Fibroblast of the aortic adventitia (primary cell): Measurements from ENCODE around the gene TBCEL. TPM values are rescaled to one million over a fixed set of nuclear protein-coding genes. Genes with fewer than 3 reads are reported as not detected.
"Not testable (repeated sequence)": the region's sequence is repeated elsewhere in the genome, so short reads cannot be mapped to it uniquely, and the experiment has no call there.

Experiments used
- DNase-seq: peaks from one replicate; pipeline ENCODE4 v3.0.0-alpha.2; 2010; ENCODE audit warnings: low read depth
- H3K4me3 ChIP-seq: 2 replicates; pipeline ENCODE4 v1.5.1; 2011; ENCODE audit warnings: low read depth, mild to moderate bottlenecking, control low read depth, low read length, moderate library complexity
- total RNA-seq: library from RNA; depleted of rRNA; stranded (reverse); fragments of >200 nt; gene quantifications from 2 replicates; pipeline ENCODE4 v1.2.3, GENCODE V29; 2012; ENCODE audit warnings: low replicate concordance
- TF ChIP-seq, protein P1 (sequence below): IDR thresholded peaks from 2 replicates; pipeline ENCODE4 v1.5.1; 2011; ENCODE audit warnings: mild to moderate bottlenecking, low read length, control low read depth, inconsistent platforms; ENCODE audit not compliant: insufficient read depth

TBCEL gene
- total RNA-seq, 1 donor, result 30.7 TPM

DNA sequence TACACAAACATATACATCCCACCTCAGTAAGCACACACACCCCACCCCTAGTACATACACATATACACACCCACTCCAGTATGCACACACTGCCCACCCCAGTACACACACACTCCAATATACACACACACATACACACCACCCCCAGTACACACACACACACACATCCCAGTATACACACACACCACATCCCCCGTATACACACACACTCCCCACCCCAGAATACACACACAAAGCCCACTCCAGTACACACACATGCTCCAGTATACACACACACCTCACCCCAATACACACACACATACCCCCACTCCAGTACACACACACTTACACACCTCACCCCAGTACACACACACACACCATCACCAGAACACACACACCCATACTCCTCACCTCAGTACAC, 84.5 kb downstream of the TBCEL start:
- H3K4me3 ChIP-seq, result no peak overlapping the region
- TF ChIP-seq, protein P1, sequence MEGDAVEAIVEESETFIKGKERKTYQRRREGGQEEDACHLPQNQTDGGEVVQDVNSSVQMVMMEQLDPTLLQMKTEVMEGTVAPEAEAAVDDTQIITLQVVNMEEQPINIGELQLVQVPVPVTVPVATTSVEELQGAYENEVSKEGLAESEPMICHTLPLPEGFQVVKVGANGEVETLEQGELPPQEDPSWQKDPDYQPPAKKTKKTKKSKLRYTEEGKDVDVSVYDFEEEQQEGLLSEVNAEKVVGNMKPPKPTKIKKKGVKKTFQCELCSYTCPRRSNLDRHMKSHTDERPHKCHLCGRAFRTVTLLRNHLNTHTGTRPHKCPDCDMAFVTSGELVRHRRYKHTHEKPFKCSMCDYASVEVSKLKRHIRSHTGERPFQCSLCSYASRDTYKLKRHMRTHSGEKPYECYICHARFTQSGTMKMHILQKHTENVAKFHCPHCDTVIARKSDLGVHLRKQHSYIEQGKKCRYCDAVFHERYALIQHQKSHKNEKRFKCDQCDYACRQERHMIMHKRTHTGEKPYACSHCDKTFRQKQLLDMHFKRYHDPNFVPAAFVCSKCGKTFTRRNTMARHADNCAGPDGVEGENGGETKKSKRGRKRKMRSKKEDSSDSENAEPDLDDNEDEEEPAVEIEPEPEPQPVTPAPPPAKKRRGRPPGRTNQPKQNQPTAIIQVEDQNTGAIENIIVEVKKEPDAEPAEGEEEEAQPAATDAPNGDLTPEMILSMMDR, result no peak
- DNase-seq, result no peak

GRCh38 chr11:121109471-121109870, 85.6 kb downstream of the TBCEL start:
- DNase-seq, result no peak
- no peak overlapping the region for H3K4me3 ChIP-seq
- TF ChIP-seq, protein P1, result no peak

DNA sequence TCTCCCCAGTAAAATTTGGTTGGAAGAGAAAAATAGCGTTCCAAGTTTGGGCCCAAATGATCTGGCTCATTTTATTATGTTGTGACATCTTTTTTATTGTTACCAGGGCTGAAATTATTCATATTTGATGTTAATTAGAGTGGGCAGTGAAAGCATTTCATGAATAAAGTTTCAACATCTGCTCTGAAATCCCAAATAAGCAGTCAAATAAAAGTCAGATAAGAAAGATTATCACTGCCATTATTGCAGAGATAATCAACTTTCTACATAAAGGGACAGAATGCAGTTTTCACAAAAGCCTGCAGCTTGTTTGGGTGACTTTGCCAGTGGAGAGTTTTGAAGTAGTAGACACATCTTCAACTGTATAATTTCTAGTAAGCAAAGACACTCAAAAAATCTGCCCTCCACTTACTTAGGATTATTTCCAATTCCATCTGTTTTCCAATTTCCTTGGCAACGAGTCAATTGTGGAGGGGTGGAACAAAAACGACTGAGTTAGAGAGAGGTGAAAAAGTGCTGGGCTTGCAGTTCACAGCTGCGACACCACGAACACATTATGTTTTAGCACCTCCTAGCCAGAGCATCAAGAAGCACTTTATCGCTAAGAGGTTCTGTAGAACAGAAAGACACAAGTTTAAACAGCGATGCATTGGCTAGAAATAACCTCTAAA, 86.1 kb downstream of the TBCEL start:
- no peak for DNase-seq
- no peak overlapping the region for H3K4me3 ChIP-seq
- TF ChIP-seq, protein P1, result no peak

GRCh38 chr11:121110871-121111724, 87.2 kb downstream of the TBCEL start:
- TF ChIP-seq, protein P1, result no peak
- no peak for DNase-seq
- H3K4me3 ChIP-seq, result no peak overlapping the region

GRCh38 chr11:121112498-121113455, 88.9 kb downstream of the TBCEL start:
- TF ChIP-seq, protein P1, result peak; percentile 65
- peak; percentile 81 for DNase-seq
- H3K4me3 ChIP-seq, result no peak overlapping the region

- H3K4me3 ChIP-seq, result no peak overlapping the region
- no peak for DNase-seq
- TF ChIP-seq, protein P1, result no peak
These were observed 89.7 kb downstream of the TBCEL start for GRCh38 chr11:121113611-121114010.

- not testable (repeated sequence) for H3K4me3 ChIP-seq, DNase-seq
These were observed 91.1 kb downstream of the TBCEL start for GRCh38 chr11:121115024-121115423.
